K562 treated with DMSO at 1 percent for 48 hours (cell line): Measurements from ENCODE around the gene CCL24. TPM values are rescaled to one million over a fixed set of nuclear protein-coding genes. Genes with fewer than 3 reads are reported as not detected.

ENCODE experiments used
- total RNA-seq: library from RNA; unstranded; fragments of 300-600 nt; gene quantifications from 2 replicates; pipeline ENCODE4 v1.2.3, GENCODE V29; 2022; ENCODE audit warnings: low replicate concordance; ENCODE audit errors: extremely low read depth

The CCL24 gene, protein sequence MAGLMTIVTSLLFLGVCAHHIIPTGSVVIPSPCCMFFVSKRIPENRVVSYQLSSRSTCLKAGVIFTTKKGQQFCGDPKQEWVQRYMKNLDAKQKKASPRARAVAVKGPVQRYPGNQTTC
- not detected in 2 replicates for total RNA-seq

DNA sequence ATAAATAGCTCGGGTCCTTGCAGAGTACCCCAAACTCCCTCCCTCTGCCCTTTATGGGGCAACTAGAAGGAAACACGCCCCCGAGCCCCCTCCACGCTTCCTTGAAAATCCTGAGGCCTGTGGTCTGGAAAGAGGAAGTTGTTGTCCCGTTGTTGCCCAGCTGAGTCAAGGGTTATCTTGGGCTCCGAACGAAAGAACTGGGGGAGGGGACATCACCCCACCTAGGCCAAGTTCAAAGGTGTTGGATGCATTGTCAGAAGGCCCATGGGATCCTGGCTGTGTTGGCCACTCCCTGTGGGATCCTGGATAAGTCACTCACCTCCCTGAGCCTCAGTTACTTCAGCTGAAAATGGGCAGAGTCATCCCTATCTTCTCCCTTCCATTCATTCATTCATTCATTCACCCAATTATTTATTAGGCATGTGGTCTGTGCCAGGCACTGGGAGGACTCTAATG is at the start of gene CCL24:
CCL24 (minus strand) TSS at position 26 of the 456 bp plus-strand sequence. CDS start 91 bp downstream, outside the sequence.

DNA sequence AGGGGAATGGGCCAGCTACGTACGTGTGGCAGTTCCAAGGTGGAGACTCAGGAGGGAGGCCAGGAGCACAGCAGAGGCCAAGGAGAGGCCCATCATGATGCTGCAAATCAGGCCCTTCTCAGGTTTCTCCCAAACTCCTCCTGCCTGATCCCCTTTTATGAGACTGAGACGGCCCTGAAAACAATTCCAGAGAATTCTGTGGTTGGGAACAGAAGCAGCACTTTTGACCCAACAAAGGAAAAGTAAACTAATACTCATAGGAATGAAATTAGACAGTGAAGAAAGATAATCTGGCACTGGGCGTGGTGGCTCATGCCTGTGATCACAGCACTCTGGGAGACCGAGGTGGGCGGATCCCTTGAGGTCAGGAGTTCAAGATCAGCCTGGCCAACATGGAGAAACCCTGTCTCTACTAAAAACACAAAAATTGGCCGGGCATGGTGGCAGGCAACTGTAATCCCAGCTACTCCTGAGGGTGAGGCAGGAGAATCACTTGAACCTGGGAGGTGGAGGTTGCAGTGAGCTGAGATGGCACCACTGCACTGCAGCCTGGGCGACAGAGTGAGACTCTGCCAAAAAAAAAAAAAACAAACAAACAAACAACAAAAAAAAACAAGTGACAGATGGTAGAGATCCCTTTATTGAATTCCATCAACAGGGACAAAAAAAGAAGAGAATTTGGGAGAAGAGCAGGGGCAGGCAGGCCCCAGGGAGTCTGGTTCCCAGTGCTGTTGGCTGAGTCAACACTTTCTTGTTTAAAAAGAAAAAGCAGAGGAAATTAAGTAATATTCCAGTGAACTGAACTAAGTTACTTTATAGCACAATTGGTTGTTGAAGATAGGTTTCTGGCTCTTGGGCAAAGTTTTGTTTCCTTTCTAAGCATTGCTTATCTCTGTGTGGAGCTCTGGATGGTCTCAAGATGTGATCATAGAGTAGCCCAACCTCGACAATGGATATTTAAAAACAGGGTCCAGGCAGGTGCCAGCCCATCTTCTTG is 41.2 kb downstream of the CCL24 start, which contains the start of gene CCL26:
CCL26 (minus strand) TSS at position 131 of the 997 bp plus-strand sequence; CDS start at position 96, 35 bp downstream.

Other genes starting within 250 kb of the CCL24 start
- not detected in 2 replicates for gene HIP1, start 74.9 kb downstream of the CCL24 start, total RNA-seq
- not detected in 2 replicates for gene CCL26, start 41.6 kb downstream of the CCL24 start, total RNA-seq
- gene RHBDD2, start 65.2 kb upstream of the CCL24 start, total RNA-seq: not detected in 2 replicates
- gene POR, start 101.3 kb upstream of the CCL24 start, total RNA-seq: 2,270 TPM in 1 of 2 replicates, not detected in the other
- not detected in 2 replicates for gene TMEM120A, start 180.8 kb upstream of the CCL24 start, total RNA-seq
- not detected in 2 replicates for gene STYXL1, start 234.2 kb upstream of the CCL24 start, total RNA-seq
- not detected in 2 replicates for gene MDH2, start 234.3 kb upstream of the CCL24 start, total RNA-seq